ENCODE data around the gene RASAL3. TPM values are rescaled to one million over a fixed set of nuclear protein-coding genes. Genes with fewer than 3 reads are reported as not detected.
A peak's percentile ranks its signal among the peaks of the same experiment; 100 is the strongest.

Gene RASAL3
- total and polyA plus RNA-seq, 2 of the 8 experiments (the other 6 are each of a cell fraction or from before 2014, with no cell fraction given), result 0.19 to 0.63 TPM

DNA sequence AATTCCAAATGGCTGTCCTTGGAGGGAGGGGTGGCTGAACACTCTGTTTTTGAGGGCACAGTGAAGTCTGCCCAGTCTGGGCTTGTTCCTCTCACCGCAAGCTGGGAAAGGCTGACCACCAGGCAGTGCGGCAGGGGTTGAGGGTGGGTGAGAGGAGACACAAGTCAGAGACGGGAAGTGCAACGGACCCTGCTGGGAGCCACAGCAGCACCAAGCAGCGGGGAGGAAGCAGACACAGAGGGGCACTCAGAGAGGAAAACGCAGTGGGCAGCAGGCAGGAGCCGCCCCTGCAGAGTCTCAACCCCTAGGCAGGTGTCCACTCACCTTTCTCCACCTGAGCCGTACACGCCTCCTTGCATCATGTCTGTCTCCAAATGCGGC lies 61.2 kb downstream of the RASAL3 start:
- Histone ChIP-seq H3K14ac (ENCODE audit: insufficient read length) (no peak overlapping the region), H3K23ac (ENCODE audit: insufficient read length) (no peak overlapping the region), H2BK120ac (replicated peaks; ENCODE audit: low read depth, low read length) (no peak overlapping the region), H3K4me1 (replicated peaks in 1 of 4; ENCODE audit: control insufficient read depth in 3 of 4, insufficient read depth in 4 of 4, low read length in 3 of 4) (no peaks in the 10 kb centered on the region), H2AK5ac (ENCODE audit: low read depth, low read length) (no peak overlapping the region), H3K4me3 (ENCODE audit: extremely low read depth in 1 of 4, insufficient read depth in 2 of 4, low read depth in 3 of 4, low read length in 4 of 4) (no peak overlapping the region), H3K56ac (replicated peaks; ENCODE audit: insufficient read length, low read depth, low read length) (no peak overlapping the region), H3K18ac (ENCODE audit: extremely low read depth, low read length) (no peak overlapping the region), H3K36me3 (ENCODE audit: control insufficient read depth in 2 of 4, insufficient read depth in 4 of 4, low read length in 3 of 4) (peaks cover 11 to 37% (median 18%) of the 10 kb centered on the region in 4 experiments), H3K4me2 (ENCODE audit: insufficient read depth in 1 of 2, low read depth in 2 of 2, low read length in 2 of 2) (no peak overlapping the region), H4K20me1 (replicated peaks in 1 of 2; ENCODE audit: control insufficient read depth in 1 of 2, insufficient read depth in 2 of 2, low read length in 2 of 2) (peaks cover 20 to 33% of the 10 kb centered on the region in 2 experiments), H3K27ac (ENCODE audit: low read depth, low read length) (no peak overlapping the region), H3K23me2 (ENCODE audit: low read depth, low read length) (no peaks in the 10 kb centered on the region), H2BK12ac (ENCODE audit: low read depth, low read length) (no peak overlapping the region), H3K79me1 (ENCODE audit: low read depth, low read length) (peaks cover 29% of the 10 kb centered on the region), H2BK15ac (ENCODE audit: low read length) (no peak overlapping the region), H2BK20ac (ENCODE audit: low read length) (no peak overlapping the region), H3K79me2 (ENCODE audit: control insufficient read depth in 1 of 2, insufficient read depth in 2 of 2, low read length in 2 of 2) (peaks cover 19 to 77% of the 10 kb centered on the region in 2 experiments), H3K9ac (replicated peaks in 1 of 4; ENCODE audit: extremely low read depth in 1 of 4, low read depth in 3 of 4, low read length in 3 of 4) (no peak overlapping the region), H4K8ac (ENCODE audit: extremely low read depth, insufficient read depth, low read length) (no peak overlapping the region; the same call in 1 of the 2 replicates), H3K27me3 (replicated peaks in 1 of 4; ENCODE audit: control insufficient read depth in 3 of 4, extremely low read depth in 1 of 4, insufficient read depth in 3 of 4, low read length in 3 of 4) (no peaks in the 10 kb centered on the region), H4K91ac (replicated peaks; ENCODE audit: insufficient read length, low read length) (no peak overlapping the region), H2BK5ac (ENCODE audit: low read depth, low read length) (0 out of 2 replicates have a peak overlapping the region, but pooled peaks have one; percentile 19), H2AFZ (ENCODE audit: low read length) (no peak overlapping the region), H3K4ac (replicated peaks; ENCODE audit: insufficient read length, low read depth, low read length) (no peak overlapping the region), H4K5ac (ENCODE audit: insufficient read length, low read depth, low read length) (no peak overlapping the region), H3K9me3 (ENCODE audit: insufficient read depth in 2 of 2, low read depth in 1 of 2, low read length in 1 of 2) (no peaks in the 10 kb centered on the region)
- 93% methylated on average over 10 of the region's 10 CpGs; no CpG with 5 or more reads in 1 of the 2 experiments for WGBS, 2 experiments (ENCODE audit: extremely low coverage in 1 of 2, insufficient coverage in 1 of 2, insufficient read length in 1 of 2, insufficient replicate concordance in 2 of 2, low coverage in 1 of 2, low lambda C conversion rate in 2 of 2, missing lambda C conversion rate in 1 of 2)
- no peak for DNase-seq (ENCODE audit: low read depth in 1 of 2, low spot score in 2 of 2)
- CTCF ChIA-PET (ENCODE audit: partially characterized antibody), result interaction anchor here (2.6 kb wide), 1 partner anchor 16 kb away, joined by 9 read pairs; the partner anchor contains the start of gene AKAP8L
- no peak for FAIRE-seq
- POLR2A ChIA-PET (ENCODE audit: partially characterized antibody), result interaction anchor here (1.2 to 3.3 kb wide), 5 partner anchors 10 to 152 kb away, joined by 3 to 19 read pairs (median 7); partner anchors contain the start of genes AKAP8 and AKAP8L
- no peak for TF ChIP-seq TEAD4 (IDR thresholded peaks at IDR 0.05; ENCODE audit: low read depth, low read length)
- no peak for TF ChIP-seq ATF3 (IDR thresholded peaks at IDR 0.05; ENCODE audit: insufficient read depth, low read depth, low read length)
- no peak for TF ChIP-seq RNF2 (IDR thresholded peaks at IDR 0.05; ENCODE audit: borderline replicate concordance, low read depth, low read length, missing control alignments, poor library complexity, severe bottlenecking)
- no peak for TF ChIP-seq BCL11A (IDR thresholded peaks at IDR 0.05; ENCODE audit: low read depth in 2 of 2, low read length in 2 of 2)
- no peak for TF ChIP-seq RFX5 (IDR thresholded peaks at IDR 0.05; ENCODE audit: borderline replicate concordance, low read depth, low read length)
- TF ChIP-seq KDM4A (IDR thresholded peaks at IDR 0.05; ENCODE audit: low read depth, low read length, severe bottlenecking), result no peak
- TF ChIP-seq HDAC6 (IDR thresholded peaks at IDR 0.05; ENCODE audit: low read depth, low read length), result no peak
- no peak for TF ChIP-seq SP4 (IDR thresholded peaks at IDR 0.05; ENCODE audit: low read length)
- no peak for TF ChIP-seq SIRT6 (IDR thresholded peaks at IDR 0.05; ENCODE audit: low read length)
- TF ChIP-seq SIX5 (IDR thresholded peaks at IDR 0.05; ENCODE audit: low read depth, low read length), result no peak
- no peak for TF ChIP-seq CHD2 (IDR thresholded peaks at IDR 0.05; ENCODE audit: low read length)
- TF ChIP-seq KDM5A (IDR thresholded peaks at IDR 0.05; ENCODE audit: low read length), result no peak
- no peak for TF ChIP-seq GTF2F1 (IDR thresholded peaks at IDR 0.05; ENCODE audit: borderline replicate concordance, low read depth, low read length)
- TF ChIP-seq SIN3A (conservative IDR thresholded peaks at IDR 0.05 in 1 of 2, IDR thresholded peaks at IDR 0.05 in 1 of 2; ENCODE audit: low read depth in 1 of 2, low read length in 2 of 2), result no peak

Measured in H1 (cell line).